GM23338 (cell line): Measurements from ENCODE around the gene ARHGDIA. TPM values are rescaled to one million over a fixed set of nuclear protein-coding genes. Genes with fewer than 3 reads are reported as not detected.

Source experiments
- ATAC-seq: fragments of 200-7000 bp; cut with Tn5 transposase; 3 replicates; pipeline ENCODE4 v1.9.1; 2020
- DNase-seq: peaks from one replicate; pipeline ENCODE4 v3.0.0-alpha.2; 2015; ENCODE audit warnings: low spot score
- H2AFZ ChIP-seq: fragments of 200-600 bp; sonication (generic); 2 replicates; pipeline ENCODE4 v1.8.0; 2016; ENCODE audit warnings: antibody characterized with exemption, mild to moderate bottlenecking, moderate library complexity
- H3F3A ChIP-seq: fragments of 200-600 bp; sonication (generic); replicated peaks from 2 replicates; pipeline ENCODE4 v1.8.0; 2017; ENCODE audit warnings: antibody characterized with exemption, mixed run types, low read depth
- H3K27ac ChIP-seq: fragments of 200-600 bp; sonication (generic); 2 replicates; pipeline ENCODE4 v1.6.1; 2016; ENCODE audit warnings: low read depth
- H3K27me3 ChIP-seq: fragments of 200-600 bp; sonication (generic); 2 replicates; pipeline ENCODE4 v1.8.0; 2016; ENCODE audit warnings: mild to moderate bottlenecking, mixed run types, moderate library complexity; ENCODE audit not compliant: insufficient read depth
- H3K36me3 ChIP-seq: fragments of 200-600 bp; sonication (generic); 2 replicates; pipeline ENCODE4 v1.8.0; 2016; ENCODE audit warnings: mild to moderate bottlenecking; ENCODE audit not compliant: insufficient read depth
- H3K4me1 ChIP-seq: fragments of 200-600 bp; sonication (generic); 2 replicates; pipeline ENCODE4 v1.8.0; 2016; ENCODE audit warnings: mild to moderate bottlenecking, moderate library complexity; ENCODE audit not compliant: insufficient read depth
- H3K4me2 ChIP-seq: fragments of 200-600 bp; sonication (generic); 2 replicates; pipeline ENCODE4 v1.7.1; 2017; ENCODE audit warnings: mixed run types
- H3K4me3 ChIP-seq: fragments of 200-600 bp; sonication (generic); 2 replicates; pipeline ENCODE4 v1.6.1; 2016; ENCODE audit warnings: mixed run types
- H3K79me2 ChIP-seq: fragments of 200-600 bp; sonication (generic); replicated peaks from 2 replicates; pipeline ENCODE4 v1.8.0; 2017; ENCODE audit warnings: mild to moderate bottlenecking; ENCODE audit not compliant: insufficient read depth
- H3K9me2 ChIP-seq: fragments of 200-600 bp; sonication (generic); 2 replicates; pipeline ENCODE4 v1.8.0; 2017; ENCODE audit not compliant: insufficient read depth
- H4K20me1 ChIP-seq: fragments of 200-600 bp; sonication (generic); replicated peaks from 2 replicates; pipeline ENCODE4 v1.8.0; 2017; ENCODE audit warnings: mild to moderate bottlenecking; ENCODE audit not compliant: insufficient read depth
- H3K27ac Mint-ChIP-seq: 2 replicates; pipeline ENCODE4 v1.8.0; 2020; ENCODE audit warnings: inconsistent platforms, mild to moderate bottlenecking, moderate library complexity, mixed read lengths
- H3K27me3 Mint-ChIP-seq: 3 replicates; pipeline ENCODE4 v1.8.0; 2022; ENCODE audit warnings: low read depth, mild to moderate bottlenecking, moderate library complexity, mixed read lengths, inconsistent platforms; ENCODE audit not compliant: insufficient read depth, poor library complexity
- H3K36me3 Mint-ChIP-seq: 3 replicates; pipeline ENCODE4 v1.8.0; 2021; ENCODE audit warnings: low read depth, mild to moderate bottlenecking, inconsistent platforms, moderate library complexity, mixed read lengths
- H3K4me1 Mint-ChIP-seq: 3 replicates; pipeline ENCODE4 v1.8.0; 2020; ENCODE audit warnings: mild to moderate bottlenecking, inconsistent platforms, mixed read lengths
- H3K4me3 Mint-ChIP-seq: 3 replicates; pipeline ENCODE4 v1.8.0; 2021; ENCODE audit warnings: moderate library complexity, mild to moderate bottlenecking, inconsistent platforms, mixed read lengths
- H3K9me3 Mint-ChIP-seq: 3 replicates; pipeline ENCODE4 v1.8.0; 2020; ENCODE audit warnings: moderate library complexity, mild to moderate bottlenecking, inconsistent platforms, mixed read lengths
- CREB1 ChIP-seq: fragments of 250-450 bp; sonication (Bioruptor Pico); IDR thresholded peaks from 2 replicates; pipeline ENCODE4 v1.5.0; 2020; ENCODE audit warnings: low read depth, mild to moderate bottlenecking, moderate library complexity
- ETS1 ChIP-seq: IDR thresholded peaks from 2 replicates; pipeline ENCODE4 v1.6.1; 2016; ENCODE audit warnings: antibody characterized with exemption
- EZH2 ChIP-seq: fragments of 200-600 bp; sonication (generic); IDR thresholded peaks from one replicate; pipeline ENCODE4 v1.8.0; 2017; ENCODE audit warnings: antibody characterized with exemption, mild to moderate bottlenecking, low read depth; ENCODE audit not compliant: unreplicated experiment
- JUNB ChIP-seq: IDR thresholded peaks from one replicate; pipeline ENCODE4 v1.6.1; 2016; ENCODE audit warnings: antibody characterized with exemption; ENCODE audit not compliant: unreplicated experiment
- POLR2AphosphoS5 ChIP-seq: IDR thresholded peaks from 2 replicates; pipeline ENCODE4 v1.6.1; 2016; ENCODE audit warnings: antibody characterized with exemption, low read depth
- REST ChIP-seq: IDR thresholded peaks from one replicate; pipeline ENCODE4 v1.6.1; 2018; ENCODE audit warnings: antibody characterized with exemption; ENCODE audit not compliant: unreplicated experiment
- STAT1 ChIP-seq: IDR thresholded peaks from one replicate; pipeline ENCODE4 v1.6.1; 2016; ENCODE audit warnings: antibody characterized with exemption; ENCODE audit not compliant: unreplicated experiment
- ZNF331 ChIP-seq: fragments of 250-450 bp; sonication (Bioruptor Pico); IDR thresholded peaks from 2 replicates; pipeline ENCODE4 v1.5.0; 2020; ENCODE audit warnings: low read depth, mild to moderate bottlenecking, moderate library complexity
- ZNF462 ChIP-seq: fragments of 250-450 bp; sonication (Bioruptor Pico); IDR thresholded peaks from 2 replicates; pipeline ENCODE4 v1.5.0; 2020; ENCODE audit warnings: mild to moderate bottlenecking, moderate library complexity
- polyA plus RNA-seq: library from polyadenylated mRNA; unstranded; fragments of >200 nt; fragmentation: Nextera tagmentation; extraction: Ambion mirVana; gene quantifications from 2 replicates; pipeline ENCODE4 v1.2.1, GENCODE V29; 2016
- total RNA-seq: library from RNA; depleted of rRNA; stranded (reverse); fragments of >200 nt; shearing (Covaris generic); gene quantifications from 2 replicates; pipeline ENCODE4 v1.2.3, GENCODE V29; 2014
- TF ChIP-seq, protein P1 (sequence below), 2 experiments: fragments of 200-600 bp in 1 of 2; sonication (generic) in 1 of 2; conservative IDR thresholded peaks; 2 replicates each; pipeline versions ENCODE4 v1.5.1 to v1.6.1; 2016 to 2017; ENCODE audit warnings: antibody characterized with exemption in 2 of 2, low read depth in 2 of 2, mild to moderate bottlenecking in 2 of 2, moderate library complexity in 1 of 2

ARHGDIA gene
- total and polyA plus RNA-seq, 2 experiments from 2014 or later = 125 to 140 TPM

DNA sequence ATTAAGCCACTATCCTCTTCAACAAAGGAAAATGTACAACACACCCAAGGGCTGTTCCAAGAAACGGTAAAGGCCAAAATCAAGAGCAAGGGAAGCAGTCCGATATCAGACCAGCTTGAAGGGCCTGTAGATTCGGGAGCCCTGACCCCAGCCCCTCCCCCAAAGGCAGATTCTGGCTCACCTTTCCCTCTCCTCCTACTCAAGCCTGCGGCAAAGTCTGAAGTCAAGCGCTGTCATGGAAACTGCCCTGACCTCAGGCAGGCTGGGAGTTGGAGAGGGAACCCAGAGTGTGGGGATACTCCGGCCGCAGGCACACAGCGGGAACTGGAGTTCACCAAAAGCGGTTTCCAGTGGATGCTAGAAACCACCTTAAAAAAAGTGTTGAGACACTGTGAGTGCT, 18.5 kb upstream of the ARHGDIA start (continued):
- no peak for TF ChIP-seq REST
- TF ChIP-seq CREB1 = no peak
- TF ChIP-seq JUNB = no peak

GRCh38 chr17:81888988-81889595, 18.0 kb upstream of the ARHGDIA start:
- peaks cover 58% of the 10 kb centered on the region for H3K79me2 ChIP-seq
- no peaks in the 10 kb centered on the region for H3K27me3 ChIP-seq
- Mint-ChIP-seq H3K4me1 (peaks cover 4% of the 10 kb centered on the region; the same call in 1 of the 3 replicates), H3K36me3 (peaks cover 71% of the 10 kb centered on the region), H3K27me3 (peaks cover 31% of the 10 kb centered on the region), H3K4me3 (peak overlapping the region; percentile 91), H3K9me3 (no peaks in the 10 kb centered on the region), H3K27ac (no peak overlapping the region)
- H3K4me1 ChIP-seq = peaks cover 8% of the 10 kb centered on the region; the same call in 1 of the 2 replicates
- H3K9me2 ChIP-seq = no peaks in the 10 kb centered on the region
- H3K27ac ChIP-seq = no peak overlapping the region
- H3F3A ChIP-seq = peaks cover 24% of the 10 kb centered on the region
- no peak overlapping the region for H2AFZ ChIP-seq
- DNase-seq (no peak), ATAC-seq (no peak)
- H3K36me3 ChIP-seq = peaks cover 29% of the 10 kb centered on the region
- peaks cover 14% of the 10 kb centered on the region; the same call in 1 of the 2 replicates for H4K20me1 ChIP-seq
- no peak overlapping the region for H3K4me2 ChIP-seq
- no peak overlapping the region for H3K4me3 ChIP-seq
- TF ChIP-seq ZNF462 (CRISPR knock-in tag) = no peak
- no peak for TF ChIP-seq EZH2
- no peak for TF ChIP-seq CREB1
- TF ChIP-seq ETS1 = no peak
- TF ChIP-seq, protein P1, sequence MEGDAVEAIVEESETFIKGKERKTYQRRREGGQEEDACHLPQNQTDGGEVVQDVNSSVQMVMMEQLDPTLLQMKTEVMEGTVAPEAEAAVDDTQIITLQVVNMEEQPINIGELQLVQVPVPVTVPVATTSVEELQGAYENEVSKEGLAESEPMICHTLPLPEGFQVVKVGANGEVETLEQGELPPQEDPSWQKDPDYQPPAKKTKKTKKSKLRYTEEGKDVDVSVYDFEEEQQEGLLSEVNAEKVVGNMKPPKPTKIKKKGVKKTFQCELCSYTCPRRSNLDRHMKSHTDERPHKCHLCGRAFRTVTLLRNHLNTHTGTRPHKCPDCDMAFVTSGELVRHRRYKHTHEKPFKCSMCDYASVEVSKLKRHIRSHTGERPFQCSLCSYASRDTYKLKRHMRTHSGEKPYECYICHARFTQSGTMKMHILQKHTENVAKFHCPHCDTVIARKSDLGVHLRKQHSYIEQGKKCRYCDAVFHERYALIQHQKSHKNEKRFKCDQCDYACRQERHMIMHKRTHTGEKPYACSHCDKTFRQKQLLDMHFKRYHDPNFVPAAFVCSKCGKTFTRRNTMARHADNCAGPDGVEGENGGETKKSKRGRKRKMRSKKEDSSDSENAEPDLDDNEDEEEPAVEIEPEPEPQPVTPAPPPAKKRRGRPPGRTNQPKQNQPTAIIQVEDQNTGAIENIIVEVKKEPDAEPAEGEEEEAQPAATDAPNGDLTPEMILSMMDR (conservative IDR thresholded peaks at IDR 0.05; ENCODE audit: low read depth in 2 of 2) = no peak
- TF ChIP-seq JUNB = no peak
- no peak for TF ChIP-seq STAT1
- no peak for TF ChIP-seq POLR2AphosphoS5
- TF ChIP-seq ZNF331 = no peak
